Gastroesophageal sphincter (tissue), 4 donors: ENCODE results near the gene ELL2. TPM values are rescaled to one million over a fixed set of nuclear protein-coding genes. Genes with fewer than 3 reads are reported as not detected.
A peak's percentile ranks its signal among the peaks of the same experiment; 100 is the strongest.
"Not testable (repeated sequence)": the region's sequence is repeated elsewhere in the genome, so short reads cannot be mapped to it uniquely, and the experiment has no call there.

Experiments used
- ATAC-seq: fragments of 150-250 bp; one replicate; pipeline ENCODE4 v1.9.1; 2016; ENCODE audit warnings: mild to moderate bottlenecking, moderate library complexity
- H3K27ac ChIP-seq, 4 donors: fragments of 200-600 bp; sonication (generic) in 3 of 4; 1 replicate in 3 of 4; 2 replicates in 1 of 4; pipeline ENCODE4 v1.5.1; 2016 to 2019
- H3K27me3 ChIP-seq: fragments of 200-600 bp; sonication (generic); one replicate; pipeline ENCODE4 v1.5.1; 2019
- H3K36me3 ChIP-seq, 2 donors: fragments of 200-600 bp; sonication (generic); one replicate each; pipeline ENCODE4 v1.5.1; 2019; ENCODE audit warnings: control low read depth in 1 of 2
- H3K4me1 ChIP-seq, 3 donors: fragments of 200-600 bp; sonication (generic); 1 replicate in 2 of 3; 2 replicates in 1 of 3; pipeline ENCODE4 v1.5.1; 2016 to 2019; ENCODE audit warnings: control low read depth in 2 of 3
- H3K4me3 ChIP-seq, 2 donors: fragments of 200-600 bp; sonication (generic); one replicate each; pipeline ENCODE4 v1.5.1; 2019; ENCODE audit warnings: mild to moderate bottlenecking in 1 of 2, moderate library complexity in 1 of 2
- H3K9me3 ChIP-seq, 3 donors: fragments of 200-600 bp; sonication (generic); one replicate each; pipeline ENCODE4 v1.5.1; 2017 to 2019; ENCODE audit warnings: control low read depth in 2 of 3
- EP300 ChIP-seq: sonication (generic); formaldehyde crosslinking; IDR thresholded peaks from one replicate; pipeline ENCODE4 v1.6.1; 2017; ENCODE audit warnings: antibody characterized with exemption, mild to moderate bottlenecking
- POLR2A ChIP-seq, 2 donors: fragments of 450-650 bp; IDR thresholded peaks; one replicate each; pipeline ENCODE4 v1.6.1; 2017; ENCODE audit warnings: antibody characterized with exemption in 2 of 2, mild to moderate bottlenecking in 2 of 2, moderate library complexity in 1 of 2
- POLR2AphosphoS5 ChIP-seq: sonication (generic); formaldehyde crosslinking; IDR thresholded peaks from one replicate; pipeline ENCODE4 v1.6.1; 2017; ENCODE audit warnings: antibody characterized with exemption
- WGBS, 2 donors: methylation state at CpG; one replicate each; pipeline ENCODE4 v1.1.5; 2018; ENCODE audit warnings: low coverage in 1 of 2; 5-methylcytosine and 5-hydroxymethylcytosine counted together
- total RNA-seq, 4 donors: library from RNA; depleted of rRNA; stranded (reverse); fragments of >200 nt; gene quantifications; one replicate each; pipeline ENCODE4 v1.1.0, GENCODE V29; 2016
- TF ChIP-seq, protein P1 (sequence below), 4 experiments: fragments of 200-600 bp in 2 of 4; fragments of 450-650 bp in 2 of 4; sonication (generic) in 1 of 4; IDR thresholded peaks; one replicate each; pipeline ENCODE4 v1.5.1; 2017 to 2019; ENCODE audit warnings: antibody characterized with exemption in 4 of 4, mild to moderate bottlenecking in 2 of 4, moderate library complexity in 2 of 4

ELL2 gene
- total RNA-seq, 4 donors from 2014 or later, result 38.4 to 117 (median 59.3) TPM

DNA sequence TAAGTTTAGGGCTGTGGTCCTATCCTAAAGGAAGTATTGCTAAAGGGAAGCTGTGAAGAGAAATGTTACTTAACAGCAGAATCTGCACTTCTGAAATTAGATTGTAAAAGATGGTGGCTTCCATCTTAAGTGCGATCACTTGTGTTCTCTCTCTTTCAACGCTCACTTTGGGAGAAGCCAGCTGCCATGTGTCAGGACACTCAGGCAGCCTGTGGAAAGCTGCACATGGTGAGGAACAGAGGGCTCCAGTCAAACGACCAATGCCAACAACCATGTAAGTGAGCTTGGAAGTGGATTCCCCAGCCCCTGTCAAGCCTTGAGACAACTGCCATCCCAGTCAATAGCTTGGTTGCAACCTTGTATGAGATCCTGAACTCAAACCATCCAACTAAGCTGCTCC lies 87.4 kb downstream of the ELL2 start:
- no peaks in the 10 kb centered on the region for H3K36me3 ChIP-seq
- WGBS, 2 donors, result 62 to 72% methylated on average over 3 of the region's 3 CpGs
- no peaks in the 10 kb centered on the region for H3K27me3 ChIP-seq
- no peak for TF ChIP-seq POLR2A (IDR thresholded peaks at IDR 0.05)
- no peaks in the 10 kb centered on the region for H3K9me3 ChIP-seq
- H3K4me3 ChIP-seq, result no peak overlapping the region
- H3K4me1 ChIP-seq, result peaks cover 0 to 12% (median 0%) of the 10 kb centered on the region in 3 donors
- ATAC-seq, result no peak
- H3K27ac ChIP-seq, result no peak overlapping the region

- no peak for ATAC-seq
- H3K36me3 ChIP-seq, result no peaks in the 10 kb centered on the region
- no peaks in the 10 kb centered on the region for H3K9me3 ChIP-seq
- no peak overlapping the region for H3K4me3 ChIP-seq
- TF ChIP-seq POLR2A (IDR thresholded peaks at IDR 0.05), result no peak
- TF ChIP-seq, protein P1, sequence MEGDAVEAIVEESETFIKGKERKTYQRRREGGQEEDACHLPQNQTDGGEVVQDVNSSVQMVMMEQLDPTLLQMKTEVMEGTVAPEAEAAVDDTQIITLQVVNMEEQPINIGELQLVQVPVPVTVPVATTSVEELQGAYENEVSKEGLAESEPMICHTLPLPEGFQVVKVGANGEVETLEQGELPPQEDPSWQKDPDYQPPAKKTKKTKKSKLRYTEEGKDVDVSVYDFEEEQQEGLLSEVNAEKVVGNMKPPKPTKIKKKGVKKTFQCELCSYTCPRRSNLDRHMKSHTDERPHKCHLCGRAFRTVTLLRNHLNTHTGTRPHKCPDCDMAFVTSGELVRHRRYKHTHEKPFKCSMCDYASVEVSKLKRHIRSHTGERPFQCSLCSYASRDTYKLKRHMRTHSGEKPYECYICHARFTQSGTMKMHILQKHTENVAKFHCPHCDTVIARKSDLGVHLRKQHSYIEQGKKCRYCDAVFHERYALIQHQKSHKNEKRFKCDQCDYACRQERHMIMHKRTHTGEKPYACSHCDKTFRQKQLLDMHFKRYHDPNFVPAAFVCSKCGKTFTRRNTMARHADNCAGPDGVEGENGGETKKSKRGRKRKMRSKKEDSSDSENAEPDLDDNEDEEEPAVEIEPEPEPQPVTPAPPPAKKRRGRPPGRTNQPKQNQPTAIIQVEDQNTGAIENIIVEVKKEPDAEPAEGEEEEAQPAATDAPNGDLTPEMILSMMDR (IDR thresholded peaks at IDR 0.05), result no peak
- TF ChIP-seq EP300, result no peak
- no peak for TF ChIP-seq POLR2AphosphoS5
- peaks cover 0 to 12% (median 0%) of the 10 kb centered on the region in 3 donors for H3K4me1 ChIP-seq
- 87 to 95% methylated on average over 3 to 4 of the region's 4 CpGs for WGBS, 2 donors
- H3K27ac ChIP-seq, result no peak overlapping the region
- no peaks in the 10 kb centered on the region for H3K27me3 ChIP-seq
Observed at GRCh38 chr5:95873351-95873750, 88.3 kb downstream of the ELL2 start.

DNA sequence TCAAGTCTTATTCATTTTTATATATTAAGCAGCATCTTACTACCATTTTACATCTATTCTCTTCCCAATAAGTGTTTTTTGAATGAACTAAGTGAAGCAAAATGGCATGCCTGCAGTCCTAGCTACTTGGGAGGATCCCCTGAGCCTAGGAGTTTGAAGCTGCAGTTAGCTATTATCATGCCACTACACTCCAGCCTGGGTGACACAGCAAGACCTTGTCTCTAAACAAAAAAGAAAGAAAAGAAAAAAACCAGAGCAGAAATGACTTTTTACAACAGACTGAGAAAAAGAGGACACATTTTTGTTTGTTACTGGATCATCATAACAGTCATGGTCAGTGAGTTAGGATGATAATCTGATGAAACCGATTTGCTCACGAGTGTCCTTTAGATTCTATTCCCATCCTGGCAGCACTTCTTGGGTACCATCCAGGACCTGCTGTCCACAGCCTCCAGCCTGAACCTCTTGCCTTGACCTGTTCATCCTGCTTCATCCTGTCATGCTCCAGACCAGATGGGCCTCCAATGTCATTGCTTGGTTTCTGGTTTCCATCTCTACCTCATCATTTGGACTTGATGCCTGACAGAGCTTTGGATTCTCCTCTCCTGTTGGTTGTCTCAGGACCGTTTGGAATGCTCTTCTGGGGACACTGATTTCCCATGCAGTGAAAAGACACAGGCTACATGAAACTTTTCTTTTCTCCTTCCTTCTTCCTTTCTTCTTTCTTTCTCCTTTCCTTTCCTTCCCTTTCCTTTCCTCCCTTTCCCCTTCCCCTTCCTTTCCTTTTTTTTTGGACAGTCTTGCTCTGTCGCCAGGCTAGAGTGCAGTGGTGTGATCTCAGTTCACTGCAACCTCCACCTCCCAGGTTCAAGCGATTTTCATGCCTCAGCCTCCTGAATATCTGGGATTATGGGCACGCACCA lies 89.0 kb downstream of the ELL2 start:
- no peak for ATAC-seq
- 55 to 67% methylated on average over 4 of the region's 6 CpGs for WGBS, 2 donors
- Histone ChIP-seq H3K9me3 (no peaks in the 10 kb centered on the region), H3K27me3 (no peaks in the 10 kb centered on the region), H3K4me3 (no peak overlapping the region), H3K4me1 (peaks cover 0 to 12% (median 0%) of the 10 kb centered on the region in 3 donors), H3K27ac (no peak overlapping the region), H3K36me3 (no peaks in the 10 kb centered on the region)
- TF ChIP-seq POLR2A (IDR thresholded peaks at IDR 0.05) (no peak), POLR2AphosphoS5 (no peak), EP300 (no peak)
- TF ChIP-seq, protein P1 (IDR thresholded peaks at IDR 0.05), result no peak

- no peak for ATAC-seq
- no peak for TF ChIP-seq POLR2AphosphoS5
- TF ChIP-seq, protein P1 (IDR thresholded peaks at IDR 0.05), result no peak
- no peak for TF ChIP-seq POLR2A (IDR thresholded peaks at IDR 0.05)
- Histone ChIP-seq H3K36me3 (no peaks in the 10 kb centered on the region), H3K9me3 (no peaks in the 10 kb centered on the region), H3K27ac (no peak overlapping the region), H3K27me3 (no peaks in the 10 kb centered on the region), H3K4me3 (no peak overlapping the region), H3K4me1 (peaks cover 0 to 12% (median 0%) of the 10 kb centered on the region in 3 donors)
- 89 to 90% methylated on average over 3 to 5 of the region's 9 CpGs for WGBS, 2 donors
Observed at GRCh38 chr5:95871146-95871806, 90.4 kb downstream of the ELL2 start.

GRCh38 chr5:95870105-95870672 lies 91.5 kb downstream of the ELL2 start:
- WGBS, 2 donors, result 83% methylated on average over 1 of the region's 1 CpG; no CpG with 5 or more reads in 1 of the 2 donors
- Histone ChIP-seq H3K27ac (no peak overlapping the region), H3K36me3 (no peaks in the 10 kb centered on the region), H3K27me3 (no peaks in the 10 kb centered on the region), H3K4me1 (peaks cover 0 to 12% (median 0%) of the 10 kb centered on the region in 3 donors), H3K9me3 (no peaks in the 10 kb centered on the region), H3K4me3 (no peak overlapping the region)
- ATAC-seq, result peak; percentile 29
- peak; percentile 5 for TF ChIP-seq POLR2AphosphoS5
- no peak for TF ChIP-seq EP300
- TF ChIP-seq POLR2A (IDR thresholded peaks at IDR 0.05), result no peak
- TF ChIP-seq, protein P1 (IDR thresholded peaks at IDR 0.05), result no peak

GRCh38 chr5:95869173-95869855 lies 92.3 kb downstream of the ELL2 start:
- H3K4me1 ChIP-seq, result peaks cover 0 to 12% (median 0%) of the 10 kb centered on the region in 3 donors
- WGBS, 2 donors, result 43 to 44% methylated on average over 1 to 3 of the region's 3 CpGs
- H3K36me3 ChIP-seq, ATAC-seq, H3K27ac ChIP-seq, H3K9me3 ChIP-seq, H3K4me3 ChIP-seq, H3K27me3 ChIP-seq: not testable (repeated sequence)
